ENCODE measurements around the gene RAI1.

- TF ChIP-seq POLR2A (IDR thresholded peaks at IDR 0.05), result no peak
- TF ChIP-seq CTCF (IDR thresholded peaks at IDR 0.05), result no peak
These were observed 37.0 kb downstream of the RAI1 start for GRCh38 chr17:17718251-17718650.

Data from lower leg skin (tissue), 3 donors.